ENCODE measurements around the gene POLR2L.

GRCh38 chr11:833849-834311 lies 8.4 kb downstream of the POLR2L start:
- TF ChIP-seq POLR2AphosphoS5 (IDR thresholded peaks at IDR 0.05; ENCODE audit: low read depth, low read length): no peak
- no peak for TF ChIP-seq TAF1 (IDR thresholded peaks at IDR 0.05; ENCODE audit: borderline replicate concordance, insufficient read depth, low read length)
- no peak for TF ChIP-seq REST (IDR thresholded peaks at IDR 0.05; ENCODE audit: insufficient read depth in 1 of 2, low read depth in 2 of 2, low read length in 2 of 2)
- no peak for TF ChIP-seq FOXP2 (optimal IDR thresholded peaks at IDR 0.05; ENCODE audit: borderline replicate concordance, extremely low read depth, extremely low read length, insufficient read depth)
- TF ChIP-seq SIN3A (IDR thresholded peaks at IDR 0.05; ENCODE audit: borderline replicate concordance, insufficient read depth, low read length): no peak
